Heart left ventricle (tissue), 13 donors: ENCODE data around the gene GALNT2.

ENCODE experiments used
- CTCF ChIP-seq, 12 donors: fragments of 200-600 bp; sonication (generic) in 4 of 12; IDR thresholded peaks; one replicate each; pipeline versions ENCODE4 v1.5.0 to v1.8.0; 2018 to 2022; ENCODE audit warnings: antibody characterized with exemption in 12 of 12, mild to moderate bottlenecking in 5 of 12
- POLR2A ChIP-seq, 2 donors: fragments of 450-650 bp; IDR thresholded peaks; one replicate each; pipeline ENCODE4 v1.6.1; 2017; ENCODE audit warnings: antibody characterized with exemption in 2 of 2, mild to moderate bottlenecking in 2 of 2, moderate library complexity in 2 of 2
- donor health status: ischemic (EF 13 %, LVEDD 7.1; RV severe dilation, severe dysfunction).
- donor health status: DM: no; HTN: yes; CAD: no.
- donor health status: DM: no; HTN: no; CAD: no.
- donor health status: ischemic (EF 25% LVEDD 6.9; RV normal size, moderate dysfunction).
- donor health status: ischemic (EF 25% LVEDD 5.7; RV mildly dilated, moderate dysfunction).
- donor health status: ischemic (EF 35%, LVEDD 5.7; RV mildly dilated, moderate dysfunction).
- donor health status: nonischemic (EF 11% LVEDD 7.7; RV severe dilation, severe dysfunction).
- donor health status: DM: yes; HTN: yes; CAD: no.
- donor health status: PGD.
- donor health status: ischemic (EF 29% LVEDD 5.4; RV normal size, mild dysfunction).
- donor health status: nonischemic (EF 23%, LVEDD 6.1; RV moderate dilation, normal function).

- TF ChIP-seq CTCF (IDR thresholded peaks at IDR 0.05), result no peak
- no peak for TF ChIP-seq POLR2A (IDR thresholded peaks at IDR 0.05)
Observed at GRCh38 chr1:230079199-230080024, 12.4 kb downstream of the GALNT2 start.
